Measurements from ENCODE around the gene SCNN1G. TPM values are rescaled to one million over a fixed set of nuclear protein-coding genes. Genes with fewer than 3 reads are reported as not detected.

The SCNN1G gene
- total and polyA plus RNA-seq, 2 of the 13 experiments (the other 11 are each of a cell fraction or from before 2014, with no cell fraction given), result not detected

DNA sequence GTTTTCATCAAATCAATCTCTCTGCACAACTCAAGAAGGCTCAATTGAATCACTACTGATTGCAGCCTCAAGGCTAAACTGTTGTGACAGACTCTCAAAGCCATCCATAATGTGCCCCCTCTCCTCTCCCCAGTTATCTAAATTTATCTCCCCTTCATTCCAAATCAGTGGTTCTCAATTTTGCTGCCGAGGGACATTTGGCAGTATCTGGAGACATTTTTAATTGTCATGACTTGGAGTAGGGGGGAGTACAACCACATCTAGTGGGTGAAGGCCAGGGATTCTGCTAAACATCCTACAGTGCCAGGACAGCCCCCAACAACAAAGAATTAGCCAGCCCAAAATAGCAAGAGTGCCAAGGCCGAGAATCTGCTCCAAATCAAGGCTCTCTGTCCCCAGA is 42.4 kb upstream of the SCNN1G start (continued):
- TF ChIP-seq, protein P1, sequence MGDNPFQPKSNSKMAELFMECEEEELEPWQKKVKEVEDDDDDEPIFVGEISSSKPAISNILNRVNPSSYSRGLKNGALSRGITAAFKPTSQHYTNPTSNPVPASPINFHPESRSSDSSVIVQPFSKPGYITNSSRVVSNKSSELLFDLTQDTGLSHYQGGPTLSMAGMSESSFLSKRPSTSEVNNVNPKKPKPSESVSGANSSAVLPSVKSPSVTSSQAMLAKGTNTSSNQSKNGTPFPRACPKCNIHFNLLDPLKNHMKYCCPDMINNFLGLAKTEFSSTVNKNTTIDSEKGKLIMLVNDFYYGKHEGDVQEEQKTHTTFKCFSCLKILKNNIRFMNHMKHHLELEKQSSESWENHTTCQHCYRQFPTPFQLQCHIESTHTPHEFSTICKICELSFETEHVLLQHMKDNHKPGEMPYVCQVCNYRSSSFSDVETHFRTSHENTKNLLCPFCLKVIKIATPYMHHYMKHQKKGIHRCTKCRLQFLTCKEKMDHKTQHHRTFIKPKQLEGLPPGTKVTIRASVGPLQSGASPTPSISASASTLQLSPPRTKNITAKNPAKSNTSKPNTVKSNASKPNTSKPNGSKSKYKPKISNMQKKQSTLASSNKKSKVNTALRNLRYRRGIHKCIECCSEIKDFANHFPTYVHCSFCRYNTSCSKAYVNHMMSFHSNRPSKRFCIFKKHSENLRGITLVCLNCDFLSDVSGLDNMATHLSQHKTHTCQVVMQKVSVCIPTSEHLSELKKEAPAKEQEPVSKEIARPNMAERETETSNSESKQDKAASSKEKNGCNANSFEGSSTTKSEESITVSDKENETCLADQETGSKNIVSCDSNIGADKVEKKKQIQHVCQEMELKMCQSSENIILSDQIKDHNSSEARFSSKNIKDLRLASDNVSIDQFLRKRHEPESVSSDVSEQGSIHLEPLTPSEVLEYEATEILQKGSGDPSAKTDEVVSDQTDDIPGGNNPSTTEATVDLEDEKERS (CRISPR knock-in tag; IDR thresholded peaks at IDR 0.05), result no peak
- TF ChIP-seq ZNF274 (CRISPR knock-in tag; IDR thresholded peaks at IDR 0.05), result no peak
- no peak for TF ChIP-seq ARHGAP35 (CRISPR knock-in tag; IDR thresholded peaks at IDR 0.05; ENCODE audit: borderline replicate concordance)
- no peak for TF ChIP-seq SNAI1 (CRISPR knock-in tag; IDR thresholded peaks at IDR 0.05; ENCODE audit: borderline replicate concordance)
- no peak for TF ChIP-seq NRL (CRISPR knock-in tag; IDR thresholded peaks at IDR 0.05; ENCODE audit: borderline replicate concordance)
- no peak for TF ChIP-seq CHD2 (IDR thresholded peaks at IDR 0.05; ENCODE audit: low read depth, low read length)

GRCh38 chr16:23141033-23141432 is 41.5 kb upstream of the SCNN1G start:
- BruUV-seq (replicated peaks), result no TSS peak
- intact Hi-C loops (cut with micrococcal nuclease; ENCODE audit: unreplicated experiment), result loop anchor here (2.0 to 5.0 kb wide), 2 partner anchors 14 to 49 kb away; no protein-coding TSS in a partner anchor
- no peak for ATAC-seq
- peaks cover 83% of the 10 kb centered on the region for H3K4me1 ChIP-seq (ENCODE audit: insufficient read depth, low read length)
- in situ Hi-C loops (cut with HindIII; ENCODE audit: extremely low pct_ligation_motif_present, low pct_unique_long_range_greater_than_20kb), result loop anchor here (5.0 to 10.0 kb wide), 2 partner anchors 34 to 56 kb away; no protein-coding TSS in a partner anchor
- H3K27me3 ChIP-seq (ENCODE audit: control insufficient read depth in 1 of 2, insufficient read depth in 2 of 2, low read length in 2 of 2), result no peaks in the 10 kb centered on the region
- WGBS (ENCODE audit: low lambda C conversion rate), result 95% methylated on average over 3 of the region's 3 CpGs
- no peaks in the 10 kb centered on the region for H3K9me3 ChIP-seq (ENCODE audit: low read length)
- H3K4me2 ChIP-seq (ENCODE audit: low read depth, low read length), result no peak overlapping the region
- peaks cover 99% of the 10 kb centered on the region for H3K79me2 ChIP-seq (ENCODE audit: insufficient read depth, low read length)
- no peak overlapping the region for H2AFZ ChIP-seq (ENCODE audit: low read length)
- 0 out of 6 replicates have a peak overlapping the region, but pooled peaks of 1 of the 3 experiments have one; percentile 65 for H3K4me3 ChIP-seq (replicated peaks in 1 of 3; ENCODE audit: insufficient read depth in 1 of 3, low read depth in 2 of 3, low read length in 3 of 3)
- H3K27ac ChIP-seq (ENCODE audit: extremely low read length, insufficient read depth, low read length), result peak overlapping the region; percentile 81
- H3K9ac ChIP-seq (ENCODE audit: insufficient read depth, low read depth, low read length), result no peak overlapping the region
- no peak for FAIRE-seq
- ChIA-PET POLR2A (interaction anchor here (1.0 to 3.9 kb wide), 4 partner anchors 9 to 48 kb away, joined by 3 to 21 read pairs (median 12); no protein-coding TSS in a partner anchor), CTCF (ENCODE audit: low intra/inter-chr PET ratio, low total read pairs) (no interaction called here)
- peaks cover 14% of the 10 kb centered on the region for H4K20me1 ChIP-seq (ENCODE audit: insufficient read depth, low read length)
- H3K36me3 ChIP-seq (replicated peaks in 1 of 2; ENCODE audit: control insufficient read depth in 1 of 2, insufficient read depth in 2 of 2, low read length in 2 of 2), result no peaks in the 10 kb centered on the region
- no peak for DNase-seq (ENCODE audit: low spot score)
- TF ChIP-seq ZSCAN25 (CRISPR knock-in tag; IDR thresholded peaks at IDR 0.05), result no peak
- no peak for TF ChIP-seq NPAS2 (CRISPR knock-in tag; IDR thresholded peaks at IDR 0.05; ENCODE audit: borderline replicate concordance)
- TF ChIP-seq CCAR2 (optimal IDR thresholded peaks at IDR 0.05; ENCODE audit: low read depth, low read length), result no peak
- TF ChIP-seq ZNF333 (CRISPR knock-in tag; IDR thresholded peaks at IDR 0.05; ENCODE audit: borderline replicate concordance), result no peak
- 0 out of 2 replicates have a peak, but pooled peaks have one; percentile 8 for TF ChIP-seq ZNF230 (CRISPR knock-in tag; IDR thresholded peaks at IDR 0.05)
- 0 out of 2 replicates have a peak, but pooled peaks have one; percentile 58 for TF ChIP-seq ZNF513 (CRISPR knock-in tag; conservative IDR thresholded peaks at IDR 0.05)

All from HepG2 (cell line).